ENCODE measurements around the gene PPM1A.

The PPM1A gene

GRCh38 chr14:60214003-60214402 lies 35.0 kb upstream of the PPM1A start:
- DNase-seq (ENCODE audit: low read depth, low spot score) = no peak
- no peaks in the 10 kb centered on the region for H3K27me3 ChIP-seq (ENCODE audit: control insufficient read depth, insufficient read depth, low read length)
- no peaks in the 10 kb centered on the region for H3K9me3 ChIP-seq (ENCODE audit: control insufficient read depth, insufficient read depth, low read length)
- H3K36me3 ChIP-seq (ENCODE audit: control insufficient read depth, insufficient read depth, low read length) = no peaks in the 10 kb centered on the region
- H3K4me1 ChIP-seq (ENCODE audit: control insufficient read depth, insufficient read depth, low read length) = no peaks in the 10 kb centered on the region
- no CpG with 5 or more reads among the region's 3 CpGs for WGBS (ENCODE audit: insufficient coverage, insufficient read length)
- H3K27ac ChIP-seq (ENCODE audit: low read length) = no peak overlapping the region
- H3K4me3 ChIP-seq (ENCODE audit: low read length) = no peak overlapping the region

- no peaks in the 10 kb centered on the region for H3K4me1 ChIP-seq (ENCODE audit: control insufficient read depth, insufficient read depth, low read length)
- no peaks in the 10 kb centered on the region for H3K36me3 ChIP-seq (ENCODE audit: control insufficient read depth, insufficient read depth, low read length)
- no peaks in the 10 kb centered on the region for H3K9me3 ChIP-seq (ENCODE audit: control insufficient read depth, insufficient read depth, low read length)
- no peak overlapping the region for H3K27ac ChIP-seq (ENCODE audit: low read length)
- H3K4me3 ChIP-seq (ENCODE audit: low read length) = no peak overlapping the region
- DNase-seq (ENCODE audit: low read depth, low spot score) = no peak
- H3K27me3 ChIP-seq (ENCODE audit: control insufficient read depth, insufficient read depth, low read length) = no peaks in the 10 kb centered on the region
- no CpG with 5 or more reads among the region's 1 CpG for WGBS (ENCODE audit: insufficient coverage, insufficient read length)
These were observed 34.5 kb upstream of the PPM1A start for GRCh38 chr14:60214415-60215126.

- Histone ChIP-seq H3K27me3 (ENCODE audit: control insufficient read depth, insufficient read depth, low read length) (no peaks in the 10 kb centered on the region), H3K4me1 (ENCODE audit: control insufficient read depth, insufficient read depth, low read length) (no peaks in the 10 kb centered on the region), H3K9me3 (ENCODE audit: control insufficient read depth, insufficient read depth, low read length) (no peaks in the 10 kb centered on the region), H3K4me3 (ENCODE audit: low read length) (no peak overlapping the region), H3K27ac (ENCODE audit: low read length) (no peak overlapping the region), H3K36me3 (ENCODE audit: control insufficient read depth, insufficient read depth, low read length) (no peaks in the 10 kb centered on the region)
- WGBS (ENCODE audit: insufficient coverage, insufficient read length) = no CpG with 5 or more reads among the region's 2 CpGs
- no peak for DNase-seq (ENCODE audit: low read depth, low spot score)
These were observed 33.9 kb upstream of the PPM1A start for GRCh38 chr14:60215127-60215444.

- Histone ChIP-seq H3K36me3 (ENCODE audit: control insufficient read depth, insufficient read depth, low read length) (no peaks in the 10 kb centered on the region), H3K4me1 (ENCODE audit: control insufficient read depth, insufficient read depth, low read length) (no peaks in the 10 kb centered on the region), H3K4me3 (ENCODE audit: low read length) (no peak overlapping the region), H3K27ac (ENCODE audit: low read length) (no peak overlapping the region), H3K27me3 (ENCODE audit: control insufficient read depth, insufficient read depth, low read length) (no peaks in the 10 kb centered on the region), H3K9me3 (ENCODE audit: control insufficient read depth, insufficient read depth, low read length) (no peaks in the 10 kb centered on the region)
- WGBS (ENCODE audit: insufficient coverage, insufficient read length) = no CpG with 5 or more reads among the region's 4 CpGs
- no peak for DNase-seq (ENCODE audit: low read depth, low spot score)
These were observed 33.3 kb upstream of the PPM1A start for GRCh38 chr14:60215520-60216420.

GRCh38 chr14:60217713-60218112 lies 31.3 kb upstream of the PPM1A start:
- Histone ChIP-seq H3K4me3 (ENCODE audit: low read length) (no peak overlapping the region), H3K27ac (ENCODE audit: low read length) (no peak overlapping the region), H3K36me3 (ENCODE audit: control insufficient read depth, insufficient read depth, low read length) (no peaks in the 10 kb centered on the region), H3K27me3 (ENCODE audit: control insufficient read depth, insufficient read depth, low read length) (no peaks in the 10 kb centered on the region), H3K9me3 (ENCODE audit: control insufficient read depth, insufficient read depth, low read length) (no peaks in the 10 kb centered on the region), H3K4me1 (ENCODE audit: control insufficient read depth, insufficient read depth, low read length) (no peaks in the 10 kb centered on the region; the same call in 1 of the 2 replicates)
- WGBS (ENCODE audit: insufficient coverage, insufficient read length) = no CpG with 5 or more reads among the region's 3 CpGs
- no peak for DNase-seq (ENCODE audit: low read depth, low spot score)

- H3K27ac ChIP-seq (ENCODE audit: low read length) = no peak overlapping the region
- WGBS (ENCODE audit: insufficient coverage, insufficient read length) = no CpG with 5 or more reads among the region's 1 CpG
- H3K36me3 ChIP-seq (ENCODE audit: control insufficient read depth, insufficient read depth, low read length) = no peaks in the 10 kb centered on the region
- no peaks in the 10 kb centered on the region for H3K27me3 ChIP-seq (ENCODE audit: control insufficient read depth, insufficient read depth, low read length)
- no peaks in the 10 kb centered on the region for H3K9me3 ChIP-seq (ENCODE audit: control insufficient read depth, insufficient read depth, low read length)
- DNase-seq (ENCODE audit: low read depth, low spot score) = no peak
- H3K4me1 ChIP-seq (ENCODE audit: control insufficient read depth, insufficient read depth, low read length) = no peaks in the 10 kb centered on the region; the same call in 1 of the 2 replicates
- no peak overlapping the region for H3K4me3 ChIP-seq (ENCODE audit: low read length)
These were observed 28.9 kb upstream of the PPM1A start for GRCh38 chr14:60220084-60220483.

- Histone ChIP-seq H3K36me3 (ENCODE audit: control insufficient read depth, insufficient read depth, low read length) (no peaks in the 10 kb centered on the region), H3K4me3 (ENCODE audit: low read length) (no peak overlapping the region), H3K27ac (ENCODE audit: low read length) (no peak overlapping the region), H3K27me3 (ENCODE audit: control insufficient read depth, insufficient read depth, low read length) (no peaks in the 10 kb centered on the region), H3K4me1 (ENCODE audit: control insufficient read depth, insufficient read depth, low read length) (no peaks in the 10 kb centered on the region; the same call in 1 of the 2 replicates), H3K9me3 (ENCODE audit: control insufficient read depth, insufficient read depth, low read length) (no peaks in the 10 kb centered on the region)
- DNase-seq (ENCODE audit: low read depth, low spot score) = no peak
- no CpG with 5 or more reads among the region's 10 CpGs for WGBS (ENCODE audit: insufficient coverage, insufficient read length)
These were observed 28.1 kb upstream of the PPM1A start for GRCh38 chr14:60220917-60221316.

GRCh38 chr14:60221457-60221856 lies 27.6 kb upstream of the PPM1A start:
- Histone ChIP-seq H3K27me3 (ENCODE audit: control insufficient read depth, insufficient read depth, low read length) (no peaks in the 10 kb centered on the region), H3K4me3 (ENCODE audit: low read length) (no peak overlapping the region), H3K36me3 (ENCODE audit: control insufficient read depth, insufficient read depth, low read length) (no peaks in the 10 kb centered on the region), H3K9me3 (ENCODE audit: control insufficient read depth, insufficient read depth, low read length) (no peaks in the 10 kb centered on the region), H3K4me1 (ENCODE audit: control insufficient read depth, insufficient read depth, low read length) (no peaks in the 10 kb centered on the region; the same call in 1 of the 2 replicates), H3K27ac (ENCODE audit: low read length) (no peak overlapping the region)
- DNase-seq (ENCODE audit: low read depth, low spot score) = no peak

GRCh38 chr14:60222820-60223219 lies 26.2 kb upstream of the PPM1A start:
- no CpG with 5 or more reads among the region's 4 CpGs for WGBS (ENCODE audit: insufficient coverage, insufficient read length)
- no peaks in the 10 kb centered on the region for H3K27me3 ChIP-seq (ENCODE audit: control insufficient read depth, insufficient read depth, low read length)
- no peaks in the 10 kb centered on the region for H3K36me3 ChIP-seq (ENCODE audit: control insufficient read depth, insufficient read depth, low read length)
- no peak overlapping the region for H3K27ac ChIP-seq (ENCODE audit: low read length)
- no peaks in the 10 kb centered on the region; the same call in 1 of the 2 replicates for H3K4me1 ChIP-seq (ENCODE audit: control insufficient read depth, insufficient read depth, low read length)
- no peak for DNase-seq (ENCODE audit: low read depth, low spot score)
- no peak overlapping the region for H3K4me3 ChIP-seq (ENCODE audit: low read length)
- H3K9me3 ChIP-seq (ENCODE audit: control insufficient read depth, insufficient read depth, low read length) = no peaks in the 10 kb centered on the region

GRCh38 chr14:60225265-60225664 lies 23.8 kb upstream of the PPM1A start:
- Histone ChIP-seq H3K4me3 (ENCODE audit: low read length) (no peak overlapping the region), H3K4me1 (ENCODE audit: control insufficient read depth, insufficient read depth, low read length) (no peaks in the 10 kb centered on the region; the same call in 1 of the 2 replicates), H3K9me3 (ENCODE audit: control insufficient read depth, insufficient read depth, low read length) (no peaks in the 10 kb centered on the region), H3K27ac (ENCODE audit: low read length) (no peak overlapping the region), H3K36me3 (ENCODE audit: control insufficient read depth, insufficient read depth, low read length) (no peaks in the 10 kb centered on the region), H3K27me3 (ENCODE audit: control insufficient read depth, insufficient read depth, low read length) (no peaks in the 10 kb centered on the region)
- no peak for DNase-seq (ENCODE audit: low read depth, low spot score)
- WGBS (ENCODE audit: insufficient coverage, insufficient read length) = no CpG with 5 or more reads among the region's 3 CpGs
